Upper lobe of left lung (tissue), 4 donors: ENCODE measurements around the gene REV3L.

ENCODE experiments used
- CTCF ChIP-seq, 6 experiments: fragments of 450-650 bp in 4 of 6; fragments of 200-600 bp in 2 of 6; sonication (generic) in 2 of 6; IDR thresholded peaks; one replicate each; pipeline ENCODE4 v1.5.1; 2016 to 2019; ENCODE audit warnings: antibody characterized with exemption in 6 of 6
- EP300 ChIP-seq, 4 donors: sonication (generic); formaldehyde crosslinking; IDR thresholded peaks; one replicate each; pipeline ENCODE4 v1.5.1; 2017; ENCODE audit warnings: antibody characterized with exemption in 4 of 4, control low read depth in 2 of 4
- POLR2A ChIP-seq, 4 donors: fragments of 450-650 bp; IDR thresholded peaks; one replicate each; pipeline ENCODE4 v1.5.1; 2016 to 2017; ENCODE audit warnings: antibody characterized with exemption in 4 of 4, mild to moderate bottlenecking in 2 of 4
- POLR2AphosphoS5 ChIP-seq, 2 donors: sonication (generic); formaldehyde crosslinking; IDR thresholded peaks; one replicate each; pipeline ENCODE4 v1.5.1; 2017; ENCODE audit warnings: antibody characterized with exemption in 2 of 2

GRCh38 chr6:111428811-111429210 lies 54.2 kb downstream of the REV3L start:
- TF ChIP-seq POLR2A (IDR thresholded peaks at IDR 0.05), result no peak
- TF ChIP-seq CTCF (IDR thresholded peaks at IDR 0.05), result no peak
- no peak for TF ChIP-seq POLR2AphosphoS5 (IDR thresholded peaks at IDR 0.05)
- no peak for TF ChIP-seq EP300 (IDR thresholded peaks at IDR 0.05)
